Measurements from ENCODE around the gene METTL26. TPM values are rescaled to one million over a fixed set of nuclear protein-coding genes. Genes with fewer than 3 reads are reported as not detected.
A peak's percentile ranks its signal among the peaks of the same experiment; 100 is the strongest.

METTL26 gene
- polyA plus RNA-seq, 2 of the 4 experiments (the other 2 are of a cell fraction), result 47.2 to 78.3 TPM

- TF ChIP-seq CTCF (IDR thresholded peaks at IDR 0.05), result no peak
Observed at GRCh38 chr16:674214-674881, 38.2 kb upstream of the METTL26 start (continued).

GRCh38 chr16:673399-673991, 37.4 kb upstream of the METTL26 start:
- DNase-seq (ENCODE audit: low read depth in 1 of 2, low spot score in 1 of 2), result no peak
- H3K9me3 ChIP-seq, result no peaks in the 10 kb centered on the region
- no peak overlapping the region for H3K4me2 ChIP-seq
- ATAC-seq, result no peak
- POLR2A ChIA-PET, result no interaction called here
- FAIRE-seq, result no peak
- 100% methylated on average over 1 of the region's 18 CpGs for WGBS (ENCODE audit: missing lambda C conversion rate)
- TF ChIP-seq HOXB5 (CRISPR knock-in tag; IDR thresholded peaks at IDR 0.05) (no peak), FOSL2 (IDR thresholded peaks at IDR 0.05) (no peak), FOSL2 (CRISPR knock-in tag; IDR thresholded peaks at IDR 0.05) (no peak), CHD4 (IDR thresholded peaks at IDR 0.05; ENCODE audit: borderline replicate concordance) (no peak), EP300 (IDR thresholded peaks at IDR 0.05) (no peak), NPAS2 (CRISPR knock-in tag; IDR thresholded peaks at IDR 0.05; ENCODE audit: borderline replicate concordance) (no peak), EHMT2 (IDR thresholded peaks at IDR 0.05; ENCODE audit: low read depth) (no peak), ZNF302 (CRISPR knock-in tag; IDR thresholded peaks at IDR 0.05) (no peak), FOSB (CRISPR knock-in tag; IDR thresholded peaks at IDR 0.05) (no peak), PHF8 (IDR thresholded peaks at IDR 0.05; ENCODE audit: borderline replicate concordance, low read depth) (no peak), JUN (IDR thresholded peaks at IDR 0.05) (no peak), TFCP2L1 (CRISPR knock-in tag; IDR thresholded peaks at IDR 0.05) (no peak), RCOR1 (IDR thresholded peaks at IDR 0.05; ENCODE audit: low read depth, low read length) (no peak), GATA3 (IDR thresholded peaks at IDR 0.05; ENCODE audit: borderline replicate concordance) (no peak), SREBF2 (IDR thresholded peaks at IDR 0.05) (no peak)
- TF ChIP-seq, protein P1, sequence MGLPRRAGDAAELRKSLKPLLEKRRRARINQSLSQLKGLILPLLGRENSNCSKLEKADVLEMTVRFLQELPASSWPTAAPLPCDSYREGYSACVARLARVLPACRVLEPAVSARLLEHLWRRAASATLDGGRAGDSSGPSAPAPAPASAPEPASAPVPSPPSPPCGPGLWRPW (IDR thresholded peaks at IDR 0.05), result no peak
- TF ChIP-seq, protein P2, sequence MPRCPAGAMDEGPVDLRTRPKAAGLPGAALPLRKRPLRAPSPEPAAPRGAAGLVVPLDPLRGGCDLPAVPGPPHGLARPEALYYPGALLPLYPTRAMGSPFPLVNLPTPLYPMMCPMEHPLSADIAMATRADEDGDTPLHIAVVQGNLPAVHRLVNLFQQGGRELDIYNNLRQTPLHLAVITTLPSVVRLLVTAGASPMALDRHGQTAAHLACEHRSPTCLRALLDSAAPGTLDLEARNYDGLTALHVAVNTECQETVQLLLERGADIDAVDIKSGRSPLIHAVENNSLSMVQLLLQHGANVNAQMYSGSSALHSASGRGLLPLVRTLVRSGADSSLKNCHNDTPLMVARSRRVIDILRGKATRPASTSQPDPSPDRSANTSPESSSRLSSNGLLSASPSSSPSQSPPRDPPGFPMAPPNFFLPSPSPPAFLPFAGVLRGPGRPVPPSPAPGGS (IDR thresholded peaks at IDR 0.05), result no peak
- TF ChIP-seq, protein P3, sequence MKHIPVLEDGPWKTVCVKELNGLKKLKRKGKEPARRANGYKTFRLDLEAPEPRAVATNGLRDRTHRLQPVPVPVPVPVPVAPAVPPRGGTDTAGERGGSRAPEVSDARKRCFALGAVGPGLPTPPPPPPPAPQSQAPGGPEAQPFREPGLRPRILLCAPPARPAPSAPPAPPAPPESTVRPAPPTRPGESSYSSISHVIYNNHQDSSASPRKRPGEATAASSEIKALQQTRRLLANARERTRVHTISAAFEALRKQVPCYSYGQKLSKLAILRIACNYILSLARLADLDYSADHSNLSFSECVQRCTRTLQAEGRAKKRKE (CRISPR knock-in tag; IDR thresholded peaks at IDR 0.05; ENCODE audit: low read depth), result no peak
- no peak overlapping the region for H3K4me3 ChIP-seq
- peak overlapping the region in 1 of 2 experiments; percentile 58; a peak in 3 of 6 replicates for H3K27ac ChIP-seq
- CTCF ChIA-PET, result interaction anchor here (1.1 to 1.4 kb wide), 3 partner anchors 12 to 20 kb away, joined by 3 to 10 read pairs (median 4); no protein-coding TSS in a partner anchor
- H3K4me1 ChIP-seq, result peaks cover 23% of the 10 kb centered on the region

DNA sequence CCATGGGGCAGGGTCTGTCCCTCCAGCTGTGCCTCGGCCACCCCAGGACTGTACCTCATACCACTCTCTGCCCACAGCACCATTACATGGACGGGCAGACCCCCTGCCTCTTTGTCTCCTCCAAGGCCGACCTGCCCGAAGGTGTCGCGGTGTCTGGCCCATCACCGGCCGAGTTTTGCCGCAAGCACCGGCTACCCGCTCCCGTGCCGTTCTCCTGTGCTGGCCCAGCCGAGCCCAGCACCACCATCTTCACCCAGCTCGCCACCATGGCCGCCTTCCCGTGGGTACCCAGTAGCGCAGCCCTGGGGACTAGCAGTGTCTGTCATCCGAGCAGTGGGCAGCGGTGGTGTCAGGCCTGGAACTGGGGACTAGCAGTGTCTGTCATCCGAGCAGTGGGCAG, 36.7 kb upstream of the METTL26 start:
- CTCF ChIA-PET, result interaction anchor here (1.1 to 1.4 kb wide), 3 partner anchors 12 to 19 kb away, joined by 3 to 10 read pairs (median 4); no protein-coding TSS in a partner anchor
- Histone ChIP-seq H3K4me2 (no peak overlapping the region), H3K4me3 (no peak overlapping the region), H3K4me1 (peaks cover 23% of the 10 kb centered on the region), H3K9me3 (no peaks in the 10 kb centered on the region), H3K27ac (peak overlapping the region in 1 of 2 experiments; percentile 58; a peak in 3 of 6 replicates)
- DNase-seq (ENCODE audit: low read depth in 1 of 2, low spot score in 1 of 2) (no peak), FAIRE-seq (no peak), ATAC-seq (no peak)
- TF ChIP-seq CBX8 (IDR thresholded peaks at IDR 0.05), result no peak
- WGBS (ENCODE audit: missing lambda C conversion rate), result 88% methylated on average over 21 of the region's 21 CpGs
- POLR2A ChIA-PET, result no interaction called here

Data from A549 (cell line).